HG03571 (cell line): ENCODE measurements around the gene UBAC2.

Experiments used
- ATAC-seq: cut with Tn5 transposase; IDR thresholded peaks from one replicate; pipeline ENCODE4 v1.9.1; 2021; ENCODE audit not compliant: unreplicated experiment

UBAC2 gene

DNA sequence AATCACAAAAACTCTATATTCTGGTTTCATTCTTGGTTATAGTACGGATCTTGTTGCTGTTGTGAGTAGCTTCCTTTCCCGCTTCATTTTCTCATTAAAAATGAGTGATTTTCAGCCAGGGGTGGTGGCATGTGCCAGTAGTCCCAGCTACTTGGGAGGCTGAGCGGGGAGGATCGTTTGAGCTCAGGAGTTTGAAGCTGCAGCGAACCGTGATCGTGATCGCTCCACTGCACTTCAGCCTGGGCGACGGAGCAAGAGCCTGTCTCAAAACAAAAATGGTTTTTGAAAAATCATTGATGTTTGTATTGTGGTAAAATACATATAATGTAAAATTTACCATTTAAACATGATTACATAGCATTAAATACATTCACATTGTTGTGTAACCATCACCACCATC, 229.0 kb downstream of the UBAC2 start:
- ATAC-seq: no peak

DNA sequence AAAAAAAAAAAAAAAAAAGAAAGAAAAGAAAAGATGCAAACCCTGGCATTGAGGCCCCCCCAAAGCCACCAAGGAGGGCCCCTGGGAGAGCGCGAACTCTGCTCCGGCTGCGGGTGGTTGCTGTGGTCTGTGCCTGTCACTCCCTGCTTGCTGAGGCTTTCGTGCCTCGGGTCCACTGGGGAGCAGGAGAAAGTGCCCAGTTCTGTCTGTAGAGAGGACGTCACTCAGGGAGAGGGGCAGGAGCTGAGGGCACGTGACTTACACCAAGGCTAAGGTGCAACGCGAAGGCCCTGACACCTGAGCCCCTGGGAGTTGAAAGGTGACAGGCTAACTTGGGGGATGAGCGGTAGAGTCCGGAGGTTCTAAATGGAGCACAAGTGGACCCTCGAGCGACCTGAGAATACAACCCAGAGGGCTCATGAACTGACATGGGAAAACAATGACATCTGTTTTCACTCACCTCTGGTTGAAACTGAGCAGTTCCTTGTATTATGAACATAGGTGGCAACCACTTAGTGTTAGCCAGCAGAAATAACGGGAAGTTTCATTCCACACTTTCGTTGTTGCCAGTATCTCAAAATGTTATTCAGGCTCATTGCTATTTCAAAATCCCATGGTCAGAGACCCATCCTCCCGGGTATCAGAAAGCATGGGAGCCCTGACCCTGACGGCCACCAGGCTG, 231.4 kb downstream of the UBAC2 start:
- peak; percentile 40 for ATAC-seq

DNA sequence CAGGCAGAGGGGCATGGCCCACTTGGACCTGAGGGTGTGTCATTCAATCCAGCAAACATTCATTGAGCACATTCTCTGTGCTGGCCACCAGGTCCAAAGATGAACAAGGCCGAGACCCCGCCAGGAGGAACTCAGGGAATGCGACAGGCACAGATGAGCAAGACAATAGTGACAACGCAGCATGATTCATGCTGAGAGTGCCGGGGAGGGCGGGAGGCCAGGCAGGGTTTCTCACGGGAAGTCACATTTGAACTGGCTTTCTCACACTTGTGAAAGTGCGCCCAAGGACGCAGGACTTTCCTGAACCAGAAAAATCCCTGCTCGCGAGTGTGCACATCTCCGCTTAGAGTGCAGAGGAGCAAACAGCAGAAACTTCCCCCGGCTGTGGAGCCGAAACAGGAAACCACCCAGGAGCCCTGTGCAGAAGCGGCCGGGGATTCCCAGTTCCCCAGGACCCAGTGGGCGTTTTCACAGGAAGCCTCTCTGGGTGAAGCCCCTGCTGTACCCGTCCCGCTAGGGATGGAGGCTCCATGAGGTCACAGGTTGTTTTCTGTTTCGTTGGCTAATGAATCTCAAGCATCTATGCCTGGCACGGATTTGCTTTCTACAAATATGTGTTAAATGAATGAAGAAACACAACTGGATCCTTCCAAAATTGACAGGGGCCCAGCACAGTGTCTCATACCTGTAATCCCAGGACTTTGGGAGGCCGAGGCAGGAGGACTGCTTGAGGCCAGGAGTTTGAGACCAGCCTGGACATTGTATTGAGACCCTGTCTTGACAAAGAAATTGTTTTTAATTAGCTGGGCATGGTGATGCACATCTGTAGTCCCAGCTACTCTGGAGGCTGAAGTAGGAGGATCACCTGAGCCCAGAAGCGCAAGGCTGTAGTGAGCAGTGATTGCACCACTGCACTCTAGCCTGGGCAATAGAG, 232.2 kb downstream of the UBAC2 start:
- peak; percentile 47 for ATAC-seq

DNA sequence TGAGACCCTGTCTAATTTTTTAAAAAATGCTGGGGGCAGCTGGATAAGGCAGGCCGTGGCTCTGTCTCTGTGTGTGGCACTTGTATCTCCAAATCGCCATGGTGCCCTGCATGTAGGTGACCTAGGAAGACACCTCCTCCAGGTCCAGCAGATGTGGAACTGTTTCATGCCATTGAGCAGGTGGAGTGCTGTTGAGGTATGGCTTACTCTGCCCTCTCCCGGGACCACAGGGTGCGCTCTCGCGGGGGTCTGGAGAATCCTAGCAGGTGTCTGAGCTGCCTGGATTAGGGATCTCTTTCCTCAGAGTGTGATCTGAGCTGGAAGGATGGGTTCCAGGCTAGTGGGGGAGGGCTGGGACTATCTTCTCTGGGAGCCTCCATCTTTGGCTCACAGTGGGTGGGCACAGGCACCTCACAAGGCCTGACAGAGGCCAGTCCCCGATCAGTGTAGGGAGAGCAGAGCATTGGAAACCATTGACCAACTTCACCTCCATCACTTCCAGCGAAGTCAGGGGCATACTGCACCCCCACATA, 233.0 kb downstream of the UBAC2 start:
- no peak for ATAC-seq

DNA sequence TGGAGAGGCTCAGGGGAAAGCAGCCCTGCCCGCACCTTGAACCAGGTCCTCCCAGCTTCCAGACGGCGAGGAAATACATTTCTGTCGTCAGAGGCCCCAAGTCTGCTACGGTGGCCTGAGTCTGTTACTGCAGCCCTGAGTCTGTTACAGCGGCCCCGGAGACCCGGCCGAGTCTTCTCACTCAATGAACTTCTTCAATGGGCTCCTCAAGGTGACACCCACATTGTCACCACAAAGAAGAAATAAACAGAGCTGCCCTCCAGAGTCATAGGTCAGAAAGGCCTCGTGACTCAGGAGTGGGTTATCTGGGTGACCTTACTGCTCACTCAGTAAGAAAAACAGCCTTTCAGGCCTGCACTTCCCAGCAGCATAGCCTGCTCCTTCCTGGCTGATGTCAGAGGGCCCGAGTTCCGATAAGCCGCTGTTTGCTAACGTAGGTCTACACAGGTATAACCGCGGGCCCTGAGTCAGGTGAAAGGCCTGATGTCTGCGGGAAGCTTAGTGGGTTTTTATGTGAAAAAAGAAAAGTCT, 233.7 kb downstream of the UBAC2 start:
- no peak for ATAC-seq

DNA sequence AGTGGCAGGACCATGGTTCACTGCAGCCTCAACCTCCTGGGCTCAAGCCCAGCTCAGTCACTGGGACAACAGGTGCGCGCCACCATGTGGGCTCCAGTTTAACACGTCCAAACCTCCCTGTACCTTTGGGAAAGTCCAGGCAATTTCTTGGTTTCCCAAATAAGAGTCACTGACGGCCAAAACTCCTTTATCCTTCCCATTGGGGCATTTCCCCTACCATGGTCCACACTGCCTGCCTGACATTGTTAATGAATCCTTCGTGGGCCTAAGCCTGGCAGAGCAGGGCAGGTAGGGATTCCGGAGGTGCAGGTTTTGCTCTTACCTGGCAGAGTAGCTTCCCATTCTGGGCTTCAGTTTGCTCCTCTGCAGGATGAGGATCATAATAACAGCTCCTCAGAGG, 234.5 kb downstream of the UBAC2 start:
- ATAC-seq: no peak

DNA sequence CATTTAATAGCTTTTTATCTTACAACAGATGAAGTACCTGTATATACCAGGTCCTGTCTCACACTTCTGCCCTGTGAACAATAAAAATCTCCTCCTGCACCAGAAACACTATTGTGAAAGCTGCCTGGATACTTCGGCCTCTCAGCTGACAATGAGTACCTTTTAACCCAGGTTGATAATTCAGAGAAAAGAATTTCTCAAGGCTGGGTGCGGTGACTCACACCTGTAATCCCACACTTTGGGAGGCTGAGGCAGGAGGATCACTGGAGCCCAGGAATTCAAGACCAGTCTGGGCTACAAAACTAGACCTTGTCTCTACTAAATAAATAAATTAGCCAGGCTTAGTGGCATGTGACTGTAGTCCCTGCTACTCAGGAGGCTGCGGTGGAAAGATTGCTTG, 235.3 kb downstream of the UBAC2 start:
- no peak for ATAC-seq
